CD14-positive monocyte (primary cell): ENCODE measurements around the gene MPPED1. TPM values are rescaled to one million over a fixed set of nuclear protein-coding genes. Genes with fewer than 3 reads are reported as not detected.

Experiments used
- DNase-seq, 3 donors: peaks; one replicate each; pipeline ENCODE4 v3.0.0-alpha.2; 2011 to 2022
- H2AFZ ChIP-seq: 2 replicates; pipeline ENCODE4 v1.6.0; 2012; ENCODE audit warnings: mild to moderate bottlenecking, low read depth, low read length, inconsistent platforms; ENCODE audit not compliant: insufficient read depth, poor library complexity, severe bottlenecking
- H3K27ac ChIP-seq, 2 donors: 1 replicate in 1 of 2; 2 replicates in 1 of 2; pipeline ENCODE4 v1.5.1; 2012 to 2013; ENCODE audit warnings: low read length in 2 of 2, control low read depth in 1 of 2, inconsistent platforms in 1 of 2, low read depth in 1 of 2, mild to moderate bottlenecking in 1 of 2
- H3K27me3 ChIP-seq, 2 donors: one replicate each; pipeline versions ENCODE4 v1.6.0 to v1.6.1; 2011 to 2013; ENCODE audit warnings: low read length in 2 of 2; ENCODE audit not compliant: control insufficient read depth in 2 of 2, insufficient read depth in 2 of 2
- H3K36me3 ChIP-seq, 2 donors: replicated peaks in 1 of 2; 1 replicate in 1 of 2; 2 replicates in 1 of 2; pipeline versions ENCODE4 v1.5.1 to v1.6.1; 2012 to 2013; ENCODE audit warnings: low read length in 2 of 2, control low read depth in 1 of 2, inconsistent platforms in 1 of 2, mild to moderate bottlenecking in 1 of 2; ENCODE audit not compliant: insufficient read depth in 2 of 2, control insufficient read depth in 1 of 2
- H3K4me1 ChIP-seq, 2 donors: 1 replicate in 1 of 2; 2 replicates in 1 of 2; pipeline versions ENCODE4 v1.5.1 to v1.6.1; 2012 to 2013; ENCODE audit warnings: low read length in 2 of 2, control low read depth in 1 of 2, inconsistent platforms in 1 of 2, mild to moderate bottlenecking in 1 of 2, moderate library complexity in 1 of 2; ENCODE audit not compliant: insufficient read depth in 2 of 2, control insufficient read depth in 1 of 2
- H3K4me2 ChIP-seq: replicated peaks from 2 replicates; pipeline ENCODE3; 2012; ENCODE audit warnings: low read length, moderate library complexity, mild to moderate bottlenecking; ENCODE audit not compliant: poor library complexity, severe bottlenecking; ENCODE audit errors: extremely low read depth
- H3K4me3 ChIP-seq, 3 experiments: fragments of 200-600 bp in 1 of 3; sonication (generic) in 1 of 3; replicated peaks in 1 of 3; 1 replicate in 2 of 3; 2 replicates in 1 of 3; pipeline ENCODE4 v1.5.1; 2011 to 2013; ENCODE audit warnings: low read length in 3 of 3, mild to moderate bottlenecking in 3 of 3, control low read depth in 2 of 3, low read depth in 2 of 3, inconsistent platforms in 1 of 3, moderate library complexity in 1 of 3
- H3K79me2 ChIP-seq: 2 replicates; pipeline ENCODE4 v1.6.0; 2012; ENCODE audit warnings: mild to moderate bottlenecking, control low read depth, inconsistent platforms, low read length, moderate library complexity; ENCODE audit not compliant: insufficient read depth
- H3K9ac ChIP-seq: 2 replicates; pipeline ENCODE4 v1.6.0; 2017; ENCODE audit warnings: low read length, mild to moderate bottlenecking; ENCODE audit not compliant: insufficient read depth, poor library complexity, severe bottlenecking
- H3K9me3 ChIP-seq, 2 donors: replicated peaks in 1 of 2; 1 replicate in 1 of 2; 2 replicates in 1 of 2; pipeline versions ENCODE4 v1.5.1 to v1.6.1; 2012 to 2013; ENCODE audit warnings: low read length in 2 of 2, control low read depth in 1 of 2; ENCODE audit not compliant: control insufficient read depth in 1 of 2, insufficient read depth in 1 of 2
- H4K20me1 ChIP-seq: 2 replicates; pipeline ENCODE4 v1.6.0; 2012; ENCODE audit warnings: mild to moderate bottlenecking, low read length, control low read depth, moderate library complexity; ENCODE audit not compliant: insufficient read depth
- H3K27ac Mint-ChIP-seq, 7 donors: one replicate each; pipeline ENCODE4 v1.8.0; 2020; ENCODE audit warnings: mild to moderate bottlenecking in 7 of 7, mixed read lengths in 7 of 7, moderate library complexity in 6 of 7, inconsistent platforms in 2 of 7
- H3K27me3 Mint-ChIP-seq, 3 donors: one replicate each; pipeline ENCODE4 v1.8.0; 2021 to 2022; ENCODE audit warnings: low read depth in 3 of 3, mild to moderate bottlenecking in 3 of 3, mixed read lengths in 3 of 3, moderate library complexity in 3 of 3, inconsistent platforms in 1 of 3
- H3K36me3 Mint-ChIP-seq, 2 donors: one replicate each; pipeline ENCODE4 v1.8.0; 2020; ENCODE audit warnings: mixed read lengths in 2 of 2, inconsistent platforms in 1 of 2, mild to moderate bottlenecking in 1 of 2
- H3K4me1 Mint-ChIP-seq: one replicate; pipeline ENCODE4 v1.8.0; 2020; ENCODE audit warnings: mild to moderate bottlenecking, mixed read lengths
- H3K4me3 Mint-ChIP-seq, 2 donors: one replicate each; pipeline ENCODE4 v1.8.0; 2020; ENCODE audit warnings: mild to moderate bottlenecking in 2 of 2, mixed read lengths in 2 of 2, moderate library complexity in 1 of 2
- H3K9me3 Mint-ChIP-seq, 7 donors: one replicate each; pipeline ENCODE4 v1.8.0; 2020 to 2022; ENCODE audit warnings: mixed read lengths in 7 of 7, mild to moderate bottlenecking in 6 of 7, moderate library complexity in 6 of 7, inconsistent platforms in 2 of 7
- CTCF ChIP-seq: fragments of 200-600 bp; IDR thresholded peaks from one replicate; pipeline ENCODE4 v1.8.0; 2022; ENCODE audit warnings: antibody characterized with exemption, mild to moderate bottlenecking
- WGBS: methylation state at CpG from one replicate; pipeline ENCODE4 v1.1.5; 2013; ENCODE audit warnings: missing lambda C conversion rate; ENCODE audit not compliant: insufficient coverage; 5-methylcytosine and 5-hydroxymethylcytosine counted together
- intact Hi-C, 2 donors: fragments of 100-400 bp; cut with micrococcal nuclease; formaldehyde crosslinking; loops; one replicate each; pipeline versions ENCODE4 v1.15.0 to v1.15.1; 2023
- polyA plus RNA-seq, 3 donors: library from polyadenylated mRNA; depleted of rRNA in 1 of 3; unstranded in 2 of 3; stranded (reverse) in 1 of 3; fragments of 300-500 nt in 2 of 3; fragments of >200 nt in 1 of 3; fragmentation: Illumina TruSeq in 2 of 3; gene quantifications; 1 replicate in 2 of 3; 2 replicates in 1 of 3; pipeline ENCODE4 v1.2.3, GENCODE V29; 2012 to 2021

Gene MPPED1
- polyA plus RNA-seq, 3 donors: not detected

DNA sequence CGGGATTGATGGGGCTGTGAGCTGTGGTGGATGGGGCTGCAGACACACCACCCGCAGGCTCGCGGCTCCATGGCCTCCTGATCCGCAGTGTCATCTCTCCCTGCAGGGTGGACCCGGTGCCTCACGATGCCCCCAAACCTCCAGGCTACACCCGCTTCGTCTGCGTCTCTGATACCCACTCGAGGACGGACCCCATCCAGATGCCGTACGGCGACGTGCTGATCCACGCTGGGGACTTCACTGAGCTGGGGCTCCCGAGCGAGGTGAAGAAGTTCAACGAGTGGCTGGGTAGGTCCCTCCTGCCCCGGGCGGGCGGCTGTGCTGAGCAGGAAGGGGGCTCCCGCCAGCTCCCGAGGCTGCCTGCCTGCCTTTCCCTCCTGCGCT, 23.1 kb downstream of the MPPED1 start:
- peaks cover 0 to 5% of the 10 kb centered on the region in 2 donors for H3K27me3 ChIP-seq
- Mint-ChIP-seq H3K27me3 (peaks cover 15 to 22% (median 17%) of the 10 kb centered on the region in 3 donors), H3K36me3 (no peaks in the 10 kb centered on the region), H3K27ac (no peak overlapping the region), H3K4me1 (no peaks in the 10 kb centered on the region), H3K9me3 (no peaks in the 10 kb centered on the region), H3K4me3 (no peak overlapping the region)
- H3K4me1 ChIP-seq: no peaks in the 10 kb centered on the region
- H2AFZ ChIP-seq: no peak overlapping the region
- no peak for DNase-seq
- intact Hi-C loops: no loop called here
- H3K9ac ChIP-seq: no peak overlapping the region
- H3K79me2 ChIP-seq: no peaks in the 10 kb centered on the region
- no peak overlapping the region for H3K4me2 ChIP-seq
- 92% methylated on average over 23 of the region's 26 CpGs for WGBS
- no peak for TF ChIP-seq CTCF
- no peaks in the 10 kb centered on the region for H4K20me1 ChIP-seq
- H3K4me3 ChIP-seq: no peak overlapping the region
- no peaks in the 10 kb centered on the region for H3K9me3 ChIP-seq
- H3K27ac ChIP-seq: no peak overlapping the region
- H3K36me3 ChIP-seq: no peaks in the 10 kb centered on the region

GRCh38 chr22:43435851-43436811, 24.3 kb downstream of the MPPED1 start:
- H3K9me3 Mint-ChIP-seq: no peaks in the 10 kb centered on the region
- WGBS: 77% methylated on average over 24 of the region's 26 CpGs
- Histone ChIP-seq H3K9me3 (no peaks in the 10 kb centered on the region), H3K79me2 (no peaks in the 10 kb centered on the region), H3K4me2 (no peak overlapping the region), H3K27ac (no peak overlapping the region), H3K36me3 (no peaks in the 10 kb centered on the region), H3K4me3 (no peak overlapping the region), H3K27me3 (peaks cover 0 to 5% of the 10 kb centered on the region in 2 donors), H3K4me1 (no peaks in the 10 kb centered on the region), H4K20me1 (no peaks in the 10 kb centered on the region), H2AFZ (no peak overlapping the region), H3K9ac (no peak overlapping the region)
- intact Hi-C loops: no loop called here
- H3K36me3 Mint-ChIP-seq: no peaks in the 10 kb centered on the region
- peaks cover 15 to 19% (median 18%) of the 10 kb centered on the region in 3 donors for H3K27me3 Mint-ChIP-seq
- H3K4me3 Mint-ChIP-seq: no peak overlapping the region
- no peak for DNase-seq
- H3K27ac Mint-ChIP-seq: no peak overlapping the region
- TF ChIP-seq CTCF: no peak
- H3K4me1 Mint-ChIP-seq: no peaks in the 10 kb centered on the region
